IMR-90 (cell line): Measurements from ENCODE around the gene DHH. TPM values are rescaled to one million over a fixed set of nuclear protein-coding genes. Genes with fewer than 3 reads are reported as not detected.

ENCODE experiments used
- ATAC-seq: fragments of 200-7000 bp; cut with Tn5 transposase; 2 replicates; pipeline ENCODE4 v1.9.1; 2020; ENCODE audit warnings: low read depth, mild to moderate bottlenecking, moderate library complexity
- BruUV-seq: library from RNA; stranded (reverse); fragments of 400-500 nt; replicated peaks from 2 replicates; lab custom pipeline; 2021; lab: Mats Ljungman, UMichigan
- CTCF ChIA-PET: fragments of 300-600 bp; formaldehyde crosslinking; extraction: SDS; loops from one replicate; lab custom pipeline; 2021; ENCODE audit warnings: antibody characterized with exemption; lab: Yijun Ruan, JAX
- POLR2A ChIA-PET: fragments of 300-600 bp; sonication (Branson Sonifier 250); formaldehyde crosslinking; loops from one replicate; lab custom pipeline; 2022; ENCODE audit warnings: antibody characterized with exemption; ENCODE audit not compliant: unreplicated experiment; lab: Charles Lee
- DNase-seq: peaks from one replicate; pipeline ENCODE4 v3.0.0; 2013
- H2AFZ ChIP-seq: replicated peaks from 2 replicates; pipeline ENCODE3; 2013; ENCODE audit warnings: low read length, mild to moderate bottlenecking; ENCODE audit not compliant: poor library complexity
- H2AK5ac ChIP-seq: 2 replicates; pipeline ENCODE4 v1.6.1; 2013; ENCODE audit warnings: low read depth, low read length, inconsistent platforms
- H2AK9ac ChIP-seq: replicated peaks from 2 replicates; pipeline ENCODE3; 2013; ENCODE audit warnings: mild to moderate bottlenecking, low read depth, low read length, moderate library complexity; ENCODE audit not compliant: poor library complexity
- H2BK120ac ChIP-seq: 2 replicates; pipeline ENCODE4 v1.6.1; 2013; ENCODE audit warnings: low read depth, low read length, inconsistent platforms
- H2BK15ac ChIP-seq: 3 replicates; pipeline ENCODE4 v1.6.1; 2013; ENCODE audit warnings: low read depth, low read length, inconsistent platforms
- H2BK20ac ChIP-seq: 2 replicates; pipeline ENCODE4 v1.6.1; 2013; ENCODE audit warnings: low read depth, mild to moderate bottlenecking, inconsistent platforms, low read length, moderate library complexity
- H2BK5ac ChIP-seq: 2 replicates; pipeline ENCODE4 v1.6.1; 2013; ENCODE audit warnings: mild to moderate bottlenecking, low read depth, low read length, inconsistent platforms; ENCODE audit not compliant: poor library complexity, severe bottlenecking
- H3K14ac ChIP-seq: replicated peaks from 2 replicates; pipeline ENCODE4 v1.6.1; 2013; ENCODE audit warnings: low read depth, low read length, inconsistent platforms
- H3K18ac ChIP-seq: 2 replicates; pipeline ENCODE4 v1.6.1; 2013; ENCODE audit warnings: low read depth, low read length, control low read depth
- H3K23ac ChIP-seq: 2 replicates; pipeline ENCODE4 v1.6.1; 2013; ENCODE audit warnings: low read depth, low read length, inconsistent platforms
- H3K27ac ChIP-seq: 2 replicates; pipeline ENCODE4 v1.5.1; 2013; ENCODE audit warnings: mild to moderate bottlenecking, control low read depth, low read length; ENCODE audit not compliant: insufficient read depth
- H3K27me3 ChIP-seq: 2 replicates; pipeline ENCODE4 v1.6.1; 2013; ENCODE audit warnings: low read length; ENCODE audit not compliant: control insufficient read depth, insufficient read depth
- H3K36me3 ChIP-seq: 2 replicates; pipeline ENCODE4 v1.6.1; 2013; ENCODE audit warnings: low read length, mixed read lengths; ENCODE audit not compliant: control insufficient read depth, insufficient read depth
- H3K4ac ChIP-seq: 2 replicates; pipeline ENCODE4 v1.6.1; 2013; ENCODE audit warnings: low read depth, low read length, inconsistent platforms
- H3K4me1 ChIP-seq: 2 replicates; pipeline ENCODE4 v1.6.1; 2013; ENCODE audit warnings: low read length, mixed read lengths; ENCODE audit not compliant: control insufficient read depth, insufficient read depth
- H3K4me2 ChIP-seq: 2 replicates; pipeline ENCODE4 v1.6.1; 2013; ENCODE audit warnings: low read depth, mild to moderate bottlenecking, control low read depth, low read length, moderate library complexity
- H3K4me3 ChIP-seq: 2 replicates; pipeline ENCODE4 v1.5.1; 2013; ENCODE audit warnings: low read depth, mild to moderate bottlenecking, control low read depth, low read length, moderate library complexity; ENCODE audit not compliant: insufficient read depth
- H3K56ac ChIP-seq: 2 replicates; pipeline ENCODE4 v1.6.1; 2013; ENCODE audit warnings: low read length, inconsistent platforms; ENCODE audit not compliant: insufficient read depth; ENCODE audit errors: extremely low read depth
- H3K79me1 ChIP-seq, 2 experiments: 2 replicates each; pipeline ENCODE4 v1.6.1; 2013; ENCODE audit warnings: low read length in 2 of 2, inconsistent platforms in 1 of 2, low read depth in 1 of 2
- H3K9ac ChIP-seq: 2 replicates; pipeline ENCODE4 v1.6.1; 2013; ENCODE audit warnings: low read depth, low read length, control low read depth
- H3K9me1 ChIP-seq: 2 replicates; pipeline ENCODE4 v1.6.1; 2013; ENCODE audit warnings: low read length, inconsistent platforms; ENCODE audit not compliant: insufficient read depth
- H3K9me3 ChIP-seq: 2 replicates; pipeline ENCODE4 v1.6.1; 2013; ENCODE audit warnings: low read length; ENCODE audit not compliant: control insufficient read depth, insufficient read depth
- H4K20me1 ChIP-seq: 2 replicates; pipeline ENCODE4 v1.6.1; 2013; ENCODE audit warnings: low read length, inconsistent platforms; ENCODE audit not compliant: insufficient read depth
- H4K5ac ChIP-seq: 2 replicates; pipeline ENCODE4 v1.6.1; 2013; ENCODE audit warnings: mild to moderate bottlenecking, low read depth, low read length, control low read depth
- H4K8ac ChIP-seq, 2 experiments: 2 replicates each; pipeline ENCODE4 v1.6.1; 2013; ENCODE audit warnings: low read depth in 2 of 2, low read length in 2 of 2, control low read depth in 1 of 2, inconsistent platforms in 1 of 2
- H4K91ac ChIP-seq: 2 replicates; pipeline ENCODE4 v1.6.1; 2013; ENCODE audit warnings: low read depth, low read length, inconsistent platforms; ENCODE audit not compliant: insufficient read depth
- BHLHE40 ChIP-seq: fragments of 150-350 bp; IDR thresholded peaks from 2 replicates; pipeline ENCODE4 v1.6.1; 2016; ENCODE audit warnings: mild to moderate bottlenecking, low read depth, low read length
- CEBPB ChIP-seq: IDR thresholded peaks from 2 replicates; pipeline ENCODE4 v1.6.1; 2012; ENCODE audit warnings: low read depth, low read length, improper control_type of control experiment
- CHD1 ChIP-seq: IDR thresholded peaks from 2 replicates; pipeline ENCODE4 v1.6.1; 2012; ENCODE audit warnings: low read depth, low read length, improper control_type of control experiment
- FOS ChIP-seq: fragments of 150-350 bp; IDR thresholded peaks from 2 replicates; pipeline ENCODE4 v1.6.1; 2016; ENCODE audit warnings: low read depth, low read length
- MAFK ChIP-seq: IDR thresholded peaks from 2 replicates; pipeline ENCODE4 v1.6.1; 2012; ENCODE audit warnings: low read depth, low read length, improper control_type of control experiment
- MAZ ChIP-seq: IDR thresholded peaks from 2 replicates; pipeline ENCODE4 v1.6.1; 2012; ENCODE audit warnings: low read depth, mild to moderate bottlenecking, low read length, improper control_type of control experiment, moderate library complexity, borderline replicate concordance
- MXI1 ChIP-seq: IDR thresholded peaks from 2 replicates; pipeline ENCODE4 v1.6.1; 2012; ENCODE audit warnings: low read depth, mild to moderate bottlenecking, low read length, moderate library complexity, borderline replicate concordance
- NFE2L2 ChIP-seq: fragments of 150-350 bp; IDR thresholded peaks from 2 replicates; pipeline ENCODE4 v1.6.1; 2016; ENCODE audit warnings: low read depth, mild to moderate bottlenecking, low read length
- POLR2A ChIP-seq: IDR thresholded peaks from 2 replicates; pipeline ENCODE4 v1.6.1; 2012; ENCODE audit warnings: mild to moderate bottlenecking, low read depth, low read length
- RAD21 ChIP-seq: IDR thresholded peaks from 2 replicates; pipeline ENCODE4 v1.6.1; 2012; ENCODE audit warnings: low read length, improper control_type of control experiment
- RCOR1 ChIP-seq: IDR thresholded peaks from 2 replicates; pipeline ENCODE4 v1.6.1; 2012; ENCODE audit warnings: mild to moderate bottlenecking, low read length, improper control_type of control experiment; ENCODE audit not compliant: insufficient replicate concordance
- RFX5 ChIP-seq: IDR thresholded peaks from 2 replicates; pipeline ENCODE4 v1.8.0; 2012; ENCODE audit warnings: low read depth, mild to moderate bottlenecking, low read length, moderate library complexity
- SMC3 ChIP-seq: fragments of 150-350 bp; IDR thresholded peaks from 2 replicates; pipeline ENCODE4 v1.6.1; 2016; ENCODE audit warnings: low read depth, mild to moderate bottlenecking, antibody characterized with exemption, low read length, moderate library complexity
- WGBS, 2 experiments: methylation state at CpG; one replicate each; pipeline versions ENCODE4 v1.1.5 to v1.1.7; 2013; ENCODE audit warnings: missing lambda C conversion rate in 2 of 2; ENCODE audit not compliant: insufficient read length in 1 of 2; ENCODE audit errors: extremely low coverage in 2 of 2; 5-methylcytosine and 5-hydroxymethylcytosine counted together
- dilution Hi-C: fragments of 300-500 bp; cut with HindIII; formaldehyde crosslinking; loops from one replicate; pipeline ENCODE4 v1.14.3; 2018; ENCODE audit warnings: low sequenced_read_pairs; ENCODE audit not compliant: unreplicated experiment
- in situ Hi-C: fragments of 300-500 bp; cut with MboI; formaldehyde crosslinking; loops from 3 replicates; pipeline ENCODE4 v1.14.3; 2019; ENCODE audit warnings: low sequenced_read_pairs, inconsistent platforms, mixed read lengths
- intact Hi-C: fragments of 100-400 bp; cut with micrococcal nuclease; formaldehyde crosslinking; loops from 2 replicates; pipeline ENCODE4 v1.10.0; 2022
- polyA plus RNA-seq, 3 experiments: library from polyadenylated mRNA; depleted of rRNA; stranded (reverse); fragments of >200 nt; gene quantifications; 2 replicates each; pipeline ENCODE4 v1.2.3, GENCODE V29; 2012; ENCODE audit warnings: low replicate concordance in 1 of 3
- total RNA-seq: library from RNA; depleted of rRNA; stranded (reverse); fragments of >200 nt; gene quantifications from 2 replicates; pipeline ENCODE4 v1.2.3, GENCODE V29; 2012
- TF ChIP-seq, protein P1 (sequence below): fragments of 150-350 bp; IDR thresholded peaks from 2 replicates; pipeline ENCODE4 v1.6.1; 2016; ENCODE audit warnings: low read depth, mild to moderate bottlenecking, low read length, moderate library complexity, borderline replicate concordance
- TF ChIP-seq, protein P2 (sequence below): fragments of 150-350 bp; IDR thresholded peaks from 2 replicates; pipeline ENCODE4 v1.6.1; 2017; ENCODE audit warnings: mild to moderate bottlenecking, antibody characterized with exemption, low read length, low read depth

The DHH gene
- total and polyA plus RNA-seq, 2 of the 4 experiments (the other 2 are of a cell fraction), result under 0.01 to 0.07 TPM

- no peak overlapping the region for H2BK120ac ChIP-seq
- BruUV-seq, result no TSS peak
- H2AK5ac ChIP-seq, result peak overlapping the region; percentile 73
- H2BK5ac ChIP-seq, result peak overlapping the region; percentile 87
- H3K4ac ChIP-seq, result peak overlapping the region; percentile 90
- H2BK15ac ChIP-seq, result no peak overlapping the region
- H4K5ac ChIP-seq, result peak overlapping the region; percentile 88
- peak; percentile 35 for ATAC-seq
- H2AK9ac ChIP-seq, result peak overlapping the region; percentile 94
- H2BK20ac ChIP-seq, result no peak overlapping the region
- H3K79me1 ChIP-seq, result peaks cover 24 to 54% of the 10 kb centered on the region in 2 experiments; a peak in 3 of 4 replicates
- dilution Hi-C loops, result no loop called here
- H2AFZ ChIP-seq, result peak overlapping the region; percentile 96
- no peak for DNase-seq
- peak overlapping the region; percentile 86 for H4K91ac ChIP-seq
- H3K27ac ChIP-seq, result peak overlapping the region; percentile 92
- H3K9ac ChIP-seq, result peak overlapping the region; percentile 93
- H3K23ac ChIP-seq, result peak overlapping the region; percentile 90
- peak overlapping the region; percentile 72 for H3K18ac ChIP-seq
- in situ Hi-C loops, result no loop called here
- intact Hi-C loops, result no loop called here
- ChIA-PET POLR2A (interaction anchor here (1.0 to 1.1 kb wide), 2 partner anchors 11 to 79 kb away, joined by 4 read pairs; partner anchors contain the start of gene TUBA1A), CTCF (interaction anchor here (0.6 to 1.6 kb wide), 8 partner anchors 10 to 125 kb away, joined by 3 to 9 read pairs (median 3); partner anchors contain the start of gene RHEBL1)
- peaks cover 28% of the 10 kb centered on the region for H3K9me1 ChIP-seq
- peak overlapping the region; percentile 96 for H3K14ac ChIP-seq
- no peaks in the 10 kb centered on the region for H3K9me3 ChIP-seq
- peak overlapping the region; percentile 85 for H3K4me3 ChIP-seq
- WGBS, 2 experiments, result 0% methylated on average over 10 of the region's 33 CpGs; no CpG with 5 or more reads in 1 of the 2 experiments
- peak overlapping the region; percentile 68; the same call in 1 of the 2 replicates for H3K56ac ChIP-seq
- peaks cover 43% of the 10 kb centered on the region for H4K20me1 ChIP-seq
- peaks cover 13% of the 10 kb centered on the region for H3K4me1 ChIP-seq
- peak overlapping the region; percentile 95 for H3K4me2 ChIP-seq
- peak overlapping the region; percentile 57 to 67; a peak in 2 of 4 replicates for H4K8ac ChIP-seq
- H3K36me3 ChIP-seq, result peaks cover 17% of the 10 kb centered on the region
- H3K27me3 ChIP-seq, result no peaks in the 10 kb centered on the region
- TF ChIP-seq MAZ, result no peak
- no peak for TF ChIP-seq FOS
- no peak for TF ChIP-seq CEBPB
- no peak for TF ChIP-seq CHD1
- no peak for TF ChIP-seq RFX5
- TF ChIP-seq POLR2A, result no peak
- no peak for TF ChIP-seq SMC3
- TF ChIP-seq, protein P1, sequence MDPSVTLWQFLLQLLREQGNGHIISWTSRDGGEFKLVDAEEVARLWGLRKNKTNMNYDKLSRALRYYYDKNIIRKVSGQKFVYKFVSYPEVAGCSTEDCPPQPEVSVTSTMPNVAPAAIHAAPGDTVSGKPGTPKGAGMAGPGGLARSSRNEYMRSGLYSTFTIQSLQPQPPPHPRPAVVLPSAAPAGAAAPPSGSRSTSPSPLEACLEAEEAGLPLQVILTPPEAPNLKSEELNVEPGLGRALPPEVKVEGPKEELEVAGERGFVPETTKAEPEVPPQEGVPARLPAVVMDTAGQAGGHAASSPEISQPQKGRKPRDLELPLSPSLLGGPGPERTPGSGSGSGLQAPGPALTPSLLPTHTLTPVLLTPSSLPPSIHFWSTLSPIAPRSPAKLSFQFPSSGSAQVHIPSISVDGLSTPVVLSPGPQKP, result no peak
- TF ChIP-seq NFE2L2, result no peak
- no peak for TF ChIP-seq MAFK
- TF ChIP-seq MXI1, result no peak
- no peak for TF ChIP-seq RAD21
- TF ChIP-seq, protein P2, sequence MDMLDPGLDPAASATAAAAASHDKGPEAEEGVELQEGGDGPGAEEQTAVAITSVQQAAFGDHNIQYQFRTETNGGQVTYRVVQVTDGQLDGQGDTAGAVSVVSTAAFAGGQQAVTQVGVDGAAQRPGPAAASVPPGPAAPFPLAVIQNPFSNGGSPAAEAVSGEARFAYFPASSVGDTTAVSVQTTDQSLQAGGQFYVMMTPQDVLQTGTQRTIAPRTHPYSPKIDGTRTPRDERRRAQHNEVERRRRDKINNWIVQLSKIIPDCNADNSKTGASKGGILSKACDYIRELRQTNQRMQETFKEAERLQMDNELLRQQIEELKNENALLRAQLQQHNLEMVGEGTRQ, result no peak
- no peak for TF ChIP-seq RCOR1
- TF ChIP-seq BHLHE40, result no peak
Measured at GRCh38 chr12:49109641-49110463, 15.3 kb upstream of the DHH start.
